Stimulated activated CD8-positive, alpha-beta memory T cell treated with anti-CD3 and anti-CD28 coated beads, Interleukin-7, amount 100 ng/mL, for 1 hour (primary cell): ENCODE measurements around the gene CYSTM1.

Source experiments
- DNase-seq, 2 donors: peaks; one replicate each; pipeline ENCODE4 v3.0.0-alpha.2; 2020; ENCODE audit warnings: low read depth in 2 of 2

CYSTM1 gene

DNA sequence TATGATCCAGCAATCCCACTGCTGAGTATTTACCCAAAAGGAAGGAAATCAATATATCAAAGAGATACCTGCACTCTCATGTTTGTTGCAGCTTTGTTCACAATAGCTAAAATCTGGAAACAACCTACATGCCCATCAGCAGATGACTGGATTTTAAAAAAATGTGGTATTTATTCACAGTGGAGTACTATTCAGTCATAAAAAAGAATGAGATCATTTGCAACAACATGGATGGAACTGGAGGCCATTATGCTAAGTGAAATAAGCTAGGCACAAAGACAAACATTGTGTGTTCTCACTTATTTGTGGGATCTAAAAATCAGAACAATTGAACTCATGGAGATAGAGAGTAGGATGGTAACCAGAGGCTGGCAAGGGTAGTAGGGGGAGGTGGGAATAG, 33.1 kb downstream of the CYSTM1 start:
- no peak for DNase-seq

DNA sequence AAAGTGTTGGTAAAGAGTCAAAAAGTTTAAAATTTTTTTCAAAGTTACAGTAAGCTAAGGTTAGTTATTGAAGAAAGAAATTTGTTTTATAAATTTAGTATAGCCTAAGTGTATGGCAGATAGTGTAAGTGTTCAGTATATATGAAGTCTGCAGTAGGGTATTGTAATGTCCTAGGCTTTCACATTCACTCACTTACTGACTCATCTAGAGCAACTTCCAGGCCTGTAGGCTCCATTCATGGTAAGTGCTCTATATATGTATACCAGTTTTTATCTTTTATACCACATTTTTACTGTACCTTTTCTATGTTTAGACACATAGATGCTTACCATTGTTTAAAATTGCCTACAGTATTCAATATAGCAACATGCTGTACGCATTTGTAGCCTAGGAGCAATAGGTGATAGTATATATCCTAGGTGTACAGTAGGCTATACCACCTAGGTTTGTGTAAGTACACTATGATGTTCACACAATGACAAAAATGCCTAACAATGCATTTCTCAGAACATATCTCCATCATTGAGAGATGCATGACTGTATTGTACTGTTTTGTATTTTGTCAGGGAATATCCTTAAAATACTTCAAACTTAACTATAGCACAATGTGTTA, 38.5 kb downstream of the CYSTM1 start:
- DNase-seq = no peak

DNA sequence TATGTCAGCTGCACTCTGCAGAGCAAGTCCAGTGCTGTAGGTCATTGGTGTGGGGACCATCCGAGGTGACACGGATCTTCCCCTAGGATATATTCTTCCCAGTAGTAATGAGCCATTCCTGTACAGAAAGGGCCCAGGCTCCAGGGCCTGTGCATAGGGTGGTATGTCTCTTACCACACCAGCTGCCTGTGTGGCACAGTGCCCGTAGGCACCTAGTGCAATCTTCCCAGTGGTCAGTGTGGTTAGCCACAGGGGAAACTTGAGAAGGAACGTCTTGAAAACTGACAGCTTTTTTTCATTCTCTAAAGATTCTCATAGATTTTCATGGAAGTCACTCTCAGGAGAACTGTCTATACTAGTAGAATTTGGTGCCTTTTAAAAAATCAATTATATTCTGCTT, 39.8 kb downstream of the CYSTM1 start:
- no peak for DNase-seq

DNA sequence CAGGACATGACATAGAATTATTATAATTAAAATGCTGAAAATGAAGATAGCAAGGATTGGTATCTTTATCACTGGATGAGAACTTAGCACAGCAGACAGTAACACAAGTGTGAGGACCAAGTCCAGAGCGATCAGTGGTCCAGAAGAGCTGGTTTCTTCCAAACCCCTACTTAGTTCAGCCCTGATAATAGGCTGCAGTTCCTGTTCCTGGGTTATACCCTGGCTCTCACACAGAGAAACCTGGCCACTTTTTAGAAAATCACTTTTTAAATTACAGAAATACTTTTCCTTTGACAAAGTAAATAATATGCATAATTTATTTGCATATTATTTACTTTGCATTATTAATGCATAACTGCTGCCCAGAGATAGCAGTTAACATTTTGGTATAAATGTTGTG, 40.3 kb downstream of the CYSTM1 start:
- no peak for DNase-seq

DNA sequence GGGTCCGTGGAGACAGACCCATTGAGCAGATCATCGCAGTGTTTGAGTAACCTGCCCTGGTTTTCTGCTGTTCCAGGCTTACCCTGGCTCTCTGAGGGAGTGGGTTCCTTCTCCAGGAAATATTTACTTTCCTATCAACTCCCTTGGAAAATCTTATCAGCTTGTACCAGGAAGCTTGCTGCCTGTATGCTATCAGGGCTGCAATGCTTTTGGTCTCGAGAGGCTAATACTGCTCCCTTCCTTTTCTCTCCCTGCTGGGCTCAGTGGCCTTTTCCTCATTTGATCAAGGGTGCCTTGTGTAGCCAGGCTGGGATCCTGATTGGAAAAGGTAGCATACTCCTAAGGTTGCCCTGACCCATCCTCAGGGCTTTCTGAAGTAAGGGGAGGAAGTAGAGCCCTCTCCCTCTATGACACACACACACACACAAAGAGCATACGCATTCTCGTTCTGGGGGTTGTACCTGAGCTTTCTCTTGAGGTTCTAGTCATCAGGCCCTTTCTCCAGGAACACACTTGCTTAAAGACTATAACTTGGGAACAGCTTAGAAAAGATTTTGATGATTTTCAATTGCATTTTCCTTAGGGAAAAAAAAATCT, 41.6 kb downstream of the CYSTM1 start:
- no peak for DNase-seq

DNA sequence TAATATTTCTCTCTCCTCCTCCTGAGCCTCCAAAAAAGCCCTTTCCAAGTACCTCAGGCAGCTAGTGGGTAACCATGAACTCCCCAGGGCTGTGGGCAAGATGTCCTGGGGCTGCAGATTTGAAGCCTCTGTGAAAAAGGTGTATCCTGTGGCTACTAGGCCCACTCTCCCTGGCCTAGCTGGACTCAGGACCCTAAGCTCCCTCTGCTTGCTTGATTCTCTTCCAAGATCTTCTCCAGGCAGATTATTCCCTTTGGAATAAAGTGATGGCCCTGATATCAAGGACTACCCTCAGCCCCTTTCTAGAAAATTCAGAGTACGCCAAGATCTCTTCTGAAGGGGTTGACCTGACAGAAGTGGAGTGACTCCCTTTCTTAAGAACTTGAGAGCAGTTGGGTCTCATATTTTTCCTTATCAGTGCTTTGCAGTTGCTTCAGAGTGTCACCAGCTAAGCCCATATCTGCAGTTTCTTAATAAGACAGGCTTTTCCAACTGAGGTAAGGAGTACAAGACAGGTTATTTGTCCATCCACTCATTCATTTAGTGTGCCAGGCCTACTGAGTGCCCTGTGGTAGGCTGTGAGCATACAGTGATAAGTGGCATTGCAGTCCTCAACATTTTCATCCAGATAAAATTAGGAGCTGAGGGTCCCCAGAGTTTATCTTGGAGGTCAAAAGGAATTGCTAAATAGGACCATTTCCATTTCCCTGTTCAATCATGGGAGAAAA, 42.5 kb downstream of the CYSTM1 start:
- no peak for DNase-seq

DNA sequence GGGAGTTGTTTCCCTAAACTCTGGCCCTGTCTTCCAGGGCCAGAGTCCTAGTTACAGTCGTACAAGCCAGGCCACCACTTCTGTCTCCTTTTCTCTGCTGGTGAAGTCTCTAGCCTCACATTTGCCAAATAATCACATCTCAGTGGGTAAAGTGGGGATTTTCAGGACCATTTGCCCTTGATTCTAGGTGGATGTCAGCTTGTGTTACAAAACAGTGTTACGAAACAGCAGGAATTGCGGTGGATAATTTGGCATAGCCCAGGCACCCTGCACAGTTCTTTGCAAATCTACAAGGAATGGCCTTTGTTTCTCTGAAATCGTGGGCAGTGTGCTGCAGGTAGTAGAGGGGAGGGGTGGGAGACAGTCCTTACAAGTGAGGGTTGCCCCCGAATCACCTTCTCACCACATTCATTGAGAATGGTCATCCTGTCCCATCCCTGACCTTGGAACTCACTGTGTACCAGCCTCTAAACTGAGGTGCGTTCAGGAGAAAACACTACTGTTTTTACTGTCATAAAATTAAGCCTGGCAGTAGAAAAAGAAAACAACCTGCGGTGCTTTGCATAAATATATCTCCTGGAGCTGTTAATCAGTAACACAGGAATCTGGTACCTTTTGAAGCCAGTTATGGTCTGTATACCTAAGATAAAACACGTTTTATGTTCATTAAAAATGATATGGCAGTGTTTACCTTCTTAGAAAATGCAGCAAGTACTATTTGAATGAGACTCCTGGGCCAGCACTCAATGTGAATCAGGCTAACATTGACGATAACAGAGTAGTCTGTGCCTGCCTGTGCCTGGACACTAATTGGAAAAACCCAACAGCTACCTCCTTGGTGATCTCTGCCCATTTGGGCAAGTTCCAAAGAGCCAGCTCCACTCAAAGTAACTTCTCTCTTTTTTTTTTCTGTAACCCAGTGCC, 44.3 kb downstream of the CYSTM1 start:
- DNase-seq = no peak

DNA sequence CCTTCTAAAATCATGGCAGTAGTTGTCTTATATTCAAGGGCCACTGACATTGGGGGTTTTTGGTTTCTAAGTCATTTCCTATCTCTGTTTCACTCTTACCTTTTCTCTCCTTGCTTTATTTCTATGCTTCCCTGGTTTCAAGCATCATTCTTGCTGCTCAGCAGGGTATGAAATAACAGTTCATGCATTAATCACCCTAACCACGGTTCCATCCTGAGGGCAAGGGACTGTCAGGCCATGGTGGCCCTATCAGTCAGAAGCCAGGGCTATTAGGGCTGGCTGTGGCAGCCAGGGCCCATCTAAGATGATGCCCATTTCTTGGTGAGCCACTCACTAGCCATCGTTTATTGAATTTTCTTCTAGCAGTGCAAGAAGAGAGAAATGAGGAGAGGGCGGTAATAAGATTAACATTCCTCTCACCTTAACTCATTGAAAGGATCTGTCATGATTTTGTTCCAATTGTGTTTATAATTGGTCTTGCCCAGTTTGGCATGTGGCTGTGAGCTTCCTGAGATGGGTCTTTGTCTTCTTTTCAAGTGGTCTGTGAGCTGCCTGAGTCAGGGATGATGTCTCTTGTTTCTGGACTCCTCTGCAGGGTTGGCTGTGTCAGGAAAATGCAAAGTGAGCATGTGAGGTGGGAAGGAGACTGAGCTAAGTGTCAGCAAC, 45.2 kb downstream of the CYSTM1 start:
- DNase-seq = no peak

DNA sequence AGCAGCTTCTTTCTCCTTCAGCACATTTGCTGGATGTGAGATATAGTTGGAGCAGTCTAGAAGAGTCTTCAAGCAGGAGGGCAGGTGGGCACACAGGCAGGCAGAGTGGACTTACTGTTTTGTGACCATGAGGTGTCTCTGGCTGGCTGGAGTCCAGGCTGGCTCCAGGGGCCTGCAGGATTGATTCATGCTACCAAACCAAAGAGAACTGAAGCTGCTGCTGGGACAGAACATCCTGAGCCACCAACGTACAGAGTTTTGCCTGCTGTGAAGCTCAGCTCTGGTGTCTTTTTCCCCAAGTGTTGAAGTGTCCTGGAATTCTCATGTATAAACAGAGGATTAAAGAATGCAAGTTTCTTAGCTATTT, 45.7 kb downstream of the CYSTM1 start:
- DNase-seq = no peak

DNA sequence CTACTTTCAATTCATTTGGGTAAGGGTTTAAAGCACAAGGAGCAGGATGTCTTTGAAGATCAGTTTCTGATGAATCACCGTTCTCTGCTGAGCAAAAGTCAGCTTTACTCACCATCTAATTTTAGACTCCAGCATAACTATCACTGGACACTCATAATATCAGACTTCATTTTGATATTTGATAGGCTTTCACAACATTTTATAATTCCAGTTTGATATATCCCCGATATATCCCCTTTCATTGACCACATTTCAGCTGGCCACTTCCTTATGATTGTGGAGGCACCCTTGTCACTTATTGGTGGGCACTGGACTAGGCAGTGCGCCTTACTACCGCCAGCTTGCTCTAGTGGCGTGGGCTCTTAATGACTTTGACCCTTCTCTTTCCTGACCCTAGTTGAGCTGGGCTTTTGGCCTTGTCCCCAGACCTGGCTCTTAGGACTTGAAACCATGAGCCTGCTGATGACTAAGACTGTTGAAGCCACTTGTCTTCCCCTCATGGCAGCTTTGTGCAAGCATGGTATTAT, 46.8 kb downstream of the CYSTM1 start:
- DNase-seq = no peak

DNA sequence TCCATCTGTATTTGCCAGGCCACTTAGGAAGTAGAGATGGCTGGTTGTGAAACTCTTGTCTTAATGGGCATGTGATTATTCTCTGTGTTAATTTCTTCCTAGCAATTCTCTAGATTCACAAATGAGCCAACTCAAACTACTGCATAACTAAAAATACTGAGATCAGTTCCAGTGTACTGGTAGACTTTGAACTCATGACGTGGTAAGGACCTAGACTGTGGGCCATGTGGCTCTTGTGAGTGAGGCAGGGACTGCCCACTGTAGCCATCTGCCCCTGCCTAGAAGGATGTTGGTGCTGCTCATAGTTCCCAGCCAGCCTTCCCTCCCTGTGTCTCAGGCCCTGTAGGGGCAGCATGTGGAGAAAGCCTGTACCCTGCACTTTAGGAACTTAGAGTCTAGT, 47.4 kb downstream of the CYSTM1 start:
- DNase-seq = no peak

DNA sequence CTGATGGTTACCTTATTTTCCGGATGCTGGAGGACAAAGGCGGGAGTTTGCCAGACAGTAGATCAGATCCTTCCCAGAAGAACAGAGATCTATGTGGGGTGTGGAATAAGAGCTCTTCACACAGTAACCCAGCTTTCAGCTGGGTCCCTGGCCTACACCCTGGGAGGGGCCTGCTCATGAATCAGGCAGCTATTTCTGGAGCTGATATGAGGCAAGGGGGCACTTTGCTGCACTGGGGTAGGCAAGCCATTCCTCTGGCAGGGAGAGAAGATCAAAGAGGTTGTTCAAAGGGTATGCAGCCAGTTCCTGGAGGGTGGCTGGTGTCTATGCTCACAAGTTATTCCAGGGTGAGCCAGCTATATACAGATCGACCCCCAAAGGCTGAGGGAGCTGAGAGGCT, 48.6 kb downstream of the CYSTM1 start:
- no peak for DNase-seq

DNA sequence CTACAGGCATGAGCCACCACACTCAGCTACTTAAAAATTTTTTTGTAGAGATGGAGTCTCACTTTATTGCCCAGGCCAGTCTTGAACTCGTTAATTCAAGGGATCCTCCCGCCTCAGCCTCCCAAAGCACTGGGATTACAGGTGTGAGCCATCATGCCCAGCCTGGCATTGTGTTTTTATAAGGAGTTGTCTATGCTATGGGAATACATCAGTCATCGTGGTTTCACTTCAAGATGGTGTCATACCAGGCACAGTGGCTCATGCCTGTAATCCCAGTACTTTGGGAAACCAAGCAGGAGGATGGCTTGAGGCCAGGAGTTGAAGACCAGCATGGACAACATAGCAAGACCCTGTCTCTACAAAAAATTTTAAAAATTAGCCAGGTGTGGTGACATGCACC, 49.7 kb downstream of the CYSTM1 start:
- no peak for DNase-seq

DNA sequence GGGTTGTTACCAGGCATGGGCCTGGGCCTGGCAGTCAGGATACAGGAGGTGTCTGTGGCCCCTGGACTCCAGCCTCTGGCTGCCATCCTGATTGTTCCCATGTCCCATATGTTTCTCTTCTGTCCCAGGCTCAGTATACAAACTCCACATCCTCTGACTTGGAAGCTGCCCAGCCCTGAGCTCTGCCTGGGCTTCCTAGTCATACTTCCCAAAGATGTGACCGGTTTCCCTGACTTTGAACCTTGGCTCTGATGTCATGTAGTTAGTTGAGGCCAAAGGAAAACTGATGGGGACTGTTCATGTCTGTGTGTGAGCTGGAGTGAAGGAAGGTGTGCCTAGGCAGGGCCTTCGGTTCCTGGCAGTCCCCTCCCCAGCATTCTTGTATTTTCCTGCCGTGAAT, 50.4 kb downstream of the CYSTM1 start:
- no peak for DNase-seq

DNA sequence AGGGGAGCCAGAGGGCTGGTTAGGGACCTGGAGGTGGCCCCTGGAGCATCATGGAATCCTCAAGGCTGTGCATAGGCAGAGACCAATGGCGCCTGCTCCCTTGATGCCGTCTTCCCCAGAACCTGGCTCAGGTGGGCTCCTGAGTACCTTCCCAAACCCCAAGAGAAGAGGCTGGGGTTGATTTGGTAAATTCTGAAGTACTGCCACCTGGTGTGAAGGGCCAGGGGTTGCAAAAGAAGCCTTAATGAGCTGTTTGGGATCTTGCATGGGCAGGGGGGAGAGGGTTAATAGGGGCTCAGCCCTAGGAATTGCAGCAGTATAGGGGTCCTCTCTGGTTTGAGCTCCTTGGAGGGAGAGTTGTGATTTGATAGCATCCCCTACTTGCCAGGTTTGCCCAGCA, 52.1 kb downstream of the CYSTM1 start:
- DNase-seq = no peak

DNA sequence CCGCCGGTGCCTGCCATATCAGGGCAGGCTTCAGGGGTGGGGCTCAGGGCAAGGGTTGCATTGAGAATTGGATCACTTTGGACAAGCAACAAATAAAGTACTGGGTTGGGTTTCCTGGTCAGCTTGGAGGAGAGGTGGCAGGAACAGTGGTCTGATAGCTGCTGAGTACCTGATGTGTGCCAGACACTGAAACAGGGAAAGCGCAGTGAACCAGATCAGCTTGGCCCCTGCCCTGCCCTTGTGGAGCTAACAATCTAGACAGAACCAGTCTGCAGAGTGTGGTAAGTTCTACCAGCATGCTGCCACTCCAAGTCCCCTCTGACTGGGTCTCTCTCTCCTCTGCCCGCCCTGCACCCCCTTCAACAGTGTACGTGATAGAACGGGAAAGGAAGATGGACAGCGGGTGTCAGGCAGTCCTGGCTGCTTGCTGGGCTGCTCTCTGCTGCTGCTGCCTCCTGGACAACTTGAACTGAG, 53.4 kb downstream of the CYSTM1 start:
- DNase-seq = no peak

DNA sequence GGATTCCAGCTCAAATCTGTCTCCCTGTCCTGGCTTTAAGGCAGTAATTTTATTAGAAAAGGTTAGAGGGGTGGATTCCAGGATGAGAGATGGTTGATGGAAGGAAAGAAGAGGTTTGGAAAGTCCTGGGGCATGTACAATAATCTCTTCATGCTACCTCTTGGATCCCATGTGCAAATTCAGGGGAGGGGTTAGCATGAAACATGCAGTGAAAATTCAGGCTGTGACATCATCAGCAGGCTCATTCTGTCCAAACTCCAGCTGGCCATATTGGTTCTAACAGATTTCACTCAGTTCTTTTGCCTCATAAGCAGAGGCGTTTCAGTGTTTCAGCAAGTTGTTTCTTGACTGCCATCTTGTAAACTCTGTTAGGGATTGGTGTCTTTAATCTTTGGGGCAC, 55.4 kb downstream of the CYSTM1 start:
- no peak for DNase-seq

DNA sequence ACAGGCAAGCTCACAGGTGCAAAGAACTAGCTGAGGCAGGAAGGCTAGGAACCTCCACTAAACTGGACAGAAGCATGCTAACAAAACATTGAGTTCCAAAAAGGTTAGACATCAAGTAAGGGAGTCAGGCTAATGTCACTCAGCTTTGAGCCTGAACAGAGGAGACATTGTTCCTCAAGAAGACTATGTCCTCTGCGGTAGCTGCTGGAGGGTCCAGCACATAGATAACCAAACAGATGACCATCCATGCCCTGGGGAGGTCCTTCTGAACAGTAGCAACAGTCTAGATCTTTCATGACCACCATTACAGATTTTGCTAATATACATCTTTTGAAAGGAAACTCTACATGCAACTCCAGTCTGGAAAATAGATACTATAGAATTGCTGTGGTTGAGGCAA, 57.7 kb downstream of the CYSTM1 start:
- DNase-seq = no peak

DNA sequence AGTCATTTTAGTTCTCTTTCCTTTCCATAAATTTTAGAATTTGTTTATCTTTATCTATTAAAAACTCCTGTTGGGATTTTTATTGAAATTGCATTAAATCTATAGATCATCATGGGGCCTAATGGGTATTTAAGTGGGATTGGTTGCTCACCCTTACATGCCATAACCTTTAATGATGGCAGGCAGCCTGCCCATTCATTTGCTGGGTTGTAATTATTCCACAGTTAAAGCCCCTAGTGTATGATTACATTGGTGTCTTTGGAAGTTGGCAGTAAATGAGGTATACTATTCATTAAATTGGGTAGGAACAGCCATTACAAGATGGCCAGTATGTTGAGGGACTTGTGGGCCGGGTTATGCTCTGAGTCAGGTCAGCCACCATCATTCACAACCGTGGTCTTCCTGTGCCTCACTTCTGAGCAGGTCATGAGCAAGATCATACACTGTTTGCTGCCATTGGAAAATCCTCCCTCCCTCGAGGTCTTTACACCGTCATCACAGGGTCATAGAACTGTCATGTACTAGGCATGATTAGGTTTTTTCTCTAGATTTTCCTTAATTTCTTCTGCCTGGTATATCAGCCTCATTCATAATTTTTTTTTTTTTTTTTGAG, 59.5 kb downstream of the CYSTM1 start:
- no peak for DNase-seq

DNA sequence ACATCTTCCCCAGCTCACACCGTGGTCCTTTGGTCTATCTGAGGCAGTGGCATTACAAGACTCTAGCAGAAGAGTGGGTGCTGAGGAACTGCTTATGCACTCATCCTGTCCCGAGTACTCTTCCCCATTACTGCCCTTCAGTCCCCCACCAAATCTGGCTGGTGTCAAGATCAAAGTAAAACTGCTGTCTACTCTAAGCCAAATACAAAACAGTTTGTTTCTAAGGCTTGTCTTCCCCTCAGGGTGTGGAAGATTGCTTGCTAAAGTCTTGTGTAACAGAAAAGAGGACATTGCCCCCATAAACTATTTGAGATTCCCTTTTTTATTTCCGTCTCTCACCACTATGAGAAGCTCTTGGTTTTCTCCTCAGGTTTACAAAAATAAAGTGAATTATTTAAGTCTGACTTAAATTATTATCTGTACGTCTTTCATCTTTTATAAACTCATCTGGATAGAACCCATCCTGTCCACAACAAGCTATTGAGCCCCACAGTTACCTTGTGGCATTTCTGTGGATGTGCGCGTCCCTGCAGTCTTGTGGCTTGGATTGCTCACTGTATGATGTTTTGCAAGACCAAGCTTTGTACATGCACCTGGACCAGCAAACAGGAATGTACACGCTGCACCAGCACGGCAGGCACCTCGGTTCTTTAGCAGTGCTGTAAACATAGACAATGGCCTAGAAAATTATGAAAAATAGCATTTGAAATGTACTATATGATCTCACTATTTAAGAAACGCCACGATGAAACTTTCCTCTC, 61.0 kb downstream of the CYSTM1 start:
- no peak for DNase-seq
